ENCODE data around the gene ERCC4. TPM values are rescaled to one million over a fixed set of nuclear protein-coding genes. Genes with fewer than 3 reads are reported as not detected.

The ERCC4 gene
- total RNA-seq, 1 experiment from 2014 or later: 6.2 TPM

Other genes starting within 250 kb of the ERCC4 start
- gene MRTFB, start 151.2 kb downstream of the ERCC4 start, total RNA-seq (2014; rRNA removed; shearing (Covaris generic)): 3.1 and 6.4 TPM in 2 replicates